Activated CD4-positive, alpha-beta memory T cell treated with anti-CD3 and anti-CD28 coated beads, Interleukin-2, amount 10 ng/mL, durations not matched to agents 7 days and 5 days (primary cell): ENCODE data around the gene PHEX. TPM values are rescaled to one million over a fixed set of nuclear protein-coding genes. Genes with fewer than 3 reads are reported as not detected.
A peak's percentile ranks its signal among the peaks of the same experiment; 100 is the strongest.

Experiments used
- CTCF ChIA-PET: fragments of 350-600 bp; sonication (Branson Sonifier 250); formaldehyde crosslinking; loops from one replicate; lab custom pipeline; 2021; ENCODE audit warnings: antibody characterized with exemption, inconsistent platforms; lab: Charles Lee
- POLR2A ChIA-PET: fragments of 350-600 bp; sonication (Branson Sonifier 250); formaldehyde crosslinking; loops from one replicate; lab custom pipeline; 2021; ENCODE audit warnings: antibody characterized with exemption; lab: Charles Lee
- DNase-seq: peaks from one replicate; pipeline ENCODE4 v3.0.0-alpha.2; 2020
- H3K27ac Mint-ChIP-seq: one replicate; pipeline ENCODE4 v1.8.0; 2021; ENCODE audit warnings: mild to moderate bottlenecking, mixed read lengths
- H3K27me3 Mint-ChIP-seq: one replicate; pipeline ENCODE4 v1.8.0; 2021; ENCODE audit warnings: mixed read lengths
- H3K36me3 Mint-ChIP-seq: one replicate; pipeline ENCODE4 v1.8.0; 2021; ENCODE audit warnings: low read depth, mixed read lengths
- H3K4me1 Mint-ChIP-seq: one replicate; pipeline ENCODE4 v1.8.0; 2021; ENCODE audit warnings: mixed read lengths
- H3K4me3 Mint-ChIP-seq: one replicate; pipeline ENCODE4 v1.8.0; 2021; ENCODE audit warnings: mild to moderate bottlenecking, mixed read lengths
- H3K9me3 Mint-ChIP-seq: one replicate; pipeline ENCODE4 v1.8.0; 2021; ENCODE audit warnings: mixed read lengths
- total RNA-seq, 2 experiments: library from RNA; stranded (reverse); gene quantifications; one replicate each; pipeline ENCODE4 v1.2.3, GENCODE V29; 2021

The PHEX gene
- under 1 TPM; 0.10 to 0.23 TPM for total RNA-seq

DNA sequence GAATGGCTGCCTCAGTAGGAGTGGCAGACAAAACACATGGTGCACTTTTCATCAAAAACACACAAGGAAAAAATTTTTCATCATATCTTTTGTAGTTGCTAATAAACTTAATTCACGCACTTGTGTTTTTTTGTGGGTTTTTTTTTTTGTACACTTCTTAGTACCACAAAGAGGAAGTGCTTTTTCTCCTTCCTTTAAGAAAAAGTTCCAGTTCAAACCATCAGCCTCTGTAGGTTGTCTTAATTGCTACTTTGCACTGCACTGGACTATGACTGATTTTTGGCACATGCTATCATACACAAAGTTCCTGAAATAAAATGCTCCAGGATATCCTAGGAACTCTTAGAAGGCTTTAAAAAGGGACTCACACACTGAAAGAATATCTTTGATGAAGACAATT is at the start of gene PHEX:
PHEX (plus strand) TSS at position 242 of the 400 bp plus-strand sequence. CDS start 681 bp downstream, outside the sequence.
- no peaks in the 10 kb centered on the region for H3K36me3 Mint-ChIP-seq
- no peaks in the 10 kb centered on the region for H3K27me3 Mint-ChIP-seq
- no peaks in the 10 kb centered on the region for H3K9me3 Mint-ChIP-seq
- H3K4me1 Mint-ChIP-seq: peaks cover 3% of the 10 kb centered on the region
- H3K27ac Mint-ChIP-seq: no peak within 1 kb of the TSS
- CTCF ChIA-PET: no interaction called here
- POLR2A ChIA-PET: no interaction called here
- no peak within 1 kb of the TSS for H3K4me3 Mint-ChIP-seq
- no peak for DNase-seq

GRCh38 chrX:21985332-21985777 is 46.8 kb upstream of the PHEX start:
- CTCF ChIA-PET: interaction anchor here (0.6 to 4.5 kb wide), 20 partner anchors 9 to 763 kb away, joined by 3 to 52 read pairs (median 5); partner anchors contain the start of gene MBTPS2
- DNase-seq: peak; percentile 72
- Mint-ChIP-seq H3K4me3 (no peak overlapping the region), H3K9me3 (no peaks in the 10 kb centered on the region), H3K27ac (no peak overlapping the region), H3K27me3 (no peaks in the 10 kb centered on the region), H3K4me1 (peaks cover 11% of the 10 kb centered on the region), H3K36me3 (peaks cover 24% of the 10 kb centered on the region)
- POLR2A ChIA-PET: no interaction called here

- H3K27me3 Mint-ChIP-seq: no peaks in the 10 kb centered on the region
- ChIA-PET CTCF (interaction anchor here (1.8 to 1.9 kb wide), 2 partner anchors 149 to 211 kb away, joined by 7 to 29 read pairs; no protein-coding TSS in a partner anchor), POLR2A (no interaction called here)
- peaks cover 21% of the 10 kb centered on the region for H3K4me1 Mint-ChIP-seq
- H3K4me3 Mint-ChIP-seq: no peak overlapping the region
- H3K9me3 Mint-ChIP-seq: no peaks in the 10 kb centered on the region
- H3K36me3 Mint-ChIP-seq: peaks cover 31% of the 10 kb centered on the region
- H3K27ac Mint-ChIP-seq: no peak overlapping the region
- no peak for DNase-seq
These were observed 45.5 kb upstream of the PHEX start for GRCh38 chrX:21986596-21986995.

DNA sequence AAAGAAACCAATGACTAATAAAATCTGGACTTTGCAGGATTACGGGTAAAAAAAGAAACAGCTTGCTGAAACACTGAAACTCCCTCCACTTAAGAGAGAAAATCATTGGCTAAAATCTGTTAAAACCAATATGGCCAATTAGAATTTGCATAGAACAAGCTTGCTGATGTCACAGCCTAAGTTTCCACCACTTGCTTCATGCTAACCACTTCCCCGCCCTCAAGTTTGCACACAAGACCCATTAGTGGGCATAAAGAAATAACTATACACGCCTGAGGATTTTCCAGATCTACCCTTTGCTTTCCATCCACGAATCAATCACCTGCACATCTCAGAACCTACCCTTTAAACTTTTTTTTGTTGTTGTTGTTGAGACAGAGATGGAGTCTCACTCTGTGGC is 42.7 kb upstream of the PHEX start:
- H3K9me3 Mint-ChIP-seq: no peaks in the 10 kb centered on the region
- no peak for DNase-seq
- ChIA-PET POLR2A (no interaction called here), CTCF (no interaction called here)
- H3K36me3 Mint-ChIP-seq: peaks cover 42% of the 10 kb centered on the region
- peaks cover 23% of the 10 kb centered on the region for H3K4me1 Mint-ChIP-seq
- no peaks in the 10 kb centered on the region for H3K27me3 Mint-ChIP-seq
- no peak overlapping the region for H3K27ac Mint-ChIP-seq
- H3K4me3 Mint-ChIP-seq: no peak overlapping the region

DNA sequence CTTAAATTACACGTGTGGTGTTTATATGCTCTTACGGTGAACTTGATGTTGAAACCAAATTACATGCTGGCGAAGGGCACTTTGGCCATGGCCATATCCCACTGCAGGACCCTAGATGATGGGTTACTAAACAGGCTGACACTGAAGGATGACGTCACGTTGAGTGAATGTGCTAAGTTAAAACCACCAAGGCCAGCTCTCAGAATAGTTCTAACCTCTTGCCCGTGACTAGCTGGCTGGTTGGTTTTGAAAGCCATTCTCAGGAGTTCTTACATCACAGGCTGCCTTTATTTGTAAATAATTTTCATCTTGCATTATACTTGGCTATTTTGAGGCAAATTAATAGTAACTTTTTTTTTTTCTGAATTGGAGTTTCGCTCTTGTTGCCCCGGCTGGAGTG is 41.3 kb upstream of the PHEX start:
- Mint-ChIP-seq H3K36me3 (peaks cover 45% of the 10 kb centered on the region), H3K9me3 (no peaks in the 10 kb centered on the region), H3K4me3 (no peak overlapping the region), H3K27ac (no peak overlapping the region), H3K4me1 (peaks cover 22% of the 10 kb centered on the region), H3K27me3 (no peaks in the 10 kb centered on the region)
- CTCF ChIA-PET: no interaction called here
- DNase-seq: no peak
- POLR2A ChIA-PET: interaction anchor here (1.6 kb wide), 1 partner anchor 15 kb away, joined by 3 read pairs; no protein-coding TSS in a partner anchor

- peaks cover 28% of the 10 kb centered on the region for H3K4me1 Mint-ChIP-seq
- no peaks in the 10 kb centered on the region for H3K9me3 Mint-ChIP-seq
- H3K36me3 Mint-ChIP-seq: peaks cover 49% of the 10 kb centered on the region
- H3K27ac Mint-ChIP-seq: no peak overlapping the region
- POLR2A ChIA-PET: interaction anchor here (1.6 kb wide), 1 partner anchor 16 kb away, joined by 3 read pairs; no protein-coding TSS in a partner anchor
- H3K4me3 Mint-ChIP-seq: no peak overlapping the region
- no peaks in the 10 kb centered on the region for H3K27me3 Mint-ChIP-seq
- no peak for DNase-seq
- CTCF ChIA-PET: no interaction called here
These were observed 40.6 kb upstream of the PHEX start for GRCh38 chrX:21991504-21991903.

DNA sequence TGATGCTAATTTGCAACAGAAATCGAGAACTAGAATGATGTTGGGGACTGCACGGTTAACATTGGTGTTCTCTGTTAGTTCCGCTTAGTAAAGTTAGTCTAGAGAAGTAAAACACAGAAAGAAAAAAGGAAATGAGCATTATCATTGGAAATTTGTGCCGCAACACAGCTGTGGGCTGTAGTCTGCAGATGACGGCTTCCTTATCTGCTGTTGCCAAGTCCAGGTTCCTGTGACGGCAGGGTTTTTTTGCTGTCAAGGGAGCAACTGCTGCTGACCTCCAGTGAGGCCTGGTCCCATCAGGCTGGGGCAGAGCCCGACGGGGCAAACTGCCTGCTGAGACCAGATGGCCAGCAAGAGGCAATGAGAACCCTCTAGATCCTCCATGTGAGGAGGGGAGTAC is 38.9 kb upstream of the PHEX start:
- POLR2A ChIA-PET: no interaction called here
- H3K27me3 Mint-ChIP-seq: no peaks in the 10 kb centered on the region
- no peak overlapping the region for H3K4me3 Mint-ChIP-seq
- CTCF ChIA-PET: no interaction called here
- H3K4me1 Mint-ChIP-seq: peaks cover 42% of the 10 kb centered on the region
- no peaks in the 10 kb centered on the region for H3K9me3 Mint-ChIP-seq
- peaks cover 60% of the 10 kb centered on the region for H3K36me3 Mint-ChIP-seq
- no peak for DNase-seq
- no peak overlapping the region for H3K27ac Mint-ChIP-seq

DNA sequence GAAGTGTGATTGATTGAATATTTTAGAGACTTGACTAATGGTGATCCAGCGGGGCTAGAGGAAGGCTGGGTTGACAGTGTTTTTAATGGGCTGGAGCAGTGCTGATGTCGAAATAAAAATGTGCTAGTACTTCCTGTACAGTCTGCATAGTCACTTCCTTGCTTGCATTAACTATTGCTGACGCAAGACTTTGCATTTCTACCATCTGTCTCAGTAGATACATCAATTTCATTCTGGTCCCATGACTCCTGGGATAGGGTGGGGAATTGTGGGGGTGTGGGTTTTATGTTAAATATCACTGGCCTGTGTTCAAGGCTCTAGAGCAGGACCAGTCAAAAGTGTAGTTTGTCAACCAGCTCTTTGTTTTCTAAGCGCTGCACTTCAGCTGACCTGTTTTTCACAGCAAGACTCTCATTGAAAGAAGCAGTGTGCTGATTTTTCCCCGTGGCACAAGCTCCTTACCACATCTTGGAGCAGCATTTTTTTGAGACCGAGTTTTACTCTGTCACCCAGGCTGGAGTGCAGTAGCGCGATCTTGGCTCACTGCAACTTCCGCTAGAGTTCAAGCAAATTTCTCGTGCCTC is 35.2 kb upstream of the PHEX start:
- ChIA-PET POLR2A (no interaction called here), CTCF (interaction anchor here (2.5 kb wide), 1 partner anchor 12 kb away, joined by 13 read pairs; no protein-coding TSS in a partner anchor)
- H3K9me3 Mint-ChIP-seq: no peaks in the 10 kb centered on the region
- peaks cover 44% of the 10 kb centered on the region for H3K36me3 Mint-ChIP-seq
- no peak overlapping the region for H3K4me3 Mint-ChIP-seq
- H3K27me3 Mint-ChIP-seq: no peaks in the 10 kb centered on the region
- H3K27ac Mint-ChIP-seq: peak overlapping the region; percentile 77
- H3K4me1 Mint-ChIP-seq: peaks cover 23% of the 10 kb centered on the region
- no peak for DNase-seq

GRCh38 chrX:21998037-21998436 is 34.1 kb upstream of the PHEX start:
- no peaks in the 10 kb centered on the region for H3K27me3 Mint-ChIP-seq
- H3K36me3 Mint-ChIP-seq: peaks cover 45% of the 10 kb centered on the region
- H3K9me3 Mint-ChIP-seq: no peaks in the 10 kb centered on the region
- POLR2A ChIA-PET: no interaction called here
- no peak overlapping the region for H3K4me3 Mint-ChIP-seq
- CTCF ChIA-PET: no interaction called here
- DNase-seq: no peak
- peak overlapping the region; percentile 16 for H3K27ac Mint-ChIP-seq
- peaks cover 23% of the 10 kb centered on the region for H3K4me1 Mint-ChIP-seq

GRCh38 chrX:22004866-22005265 is 27.3 kb upstream of the PHEX start:
- Mint-ChIP-seq H3K27me3 (no peaks in the 10 kb centered on the region), H3K27ac (no peak overlapping the region), H3K9me3 (no peaks in the 10 kb centered on the region), H3K4me3 (no peak overlapping the region), H3K4me1 (no peaks in the 10 kb centered on the region), H3K36me3 (peaks cover 37% of the 10 kb centered on the region)
- POLR2A ChIA-PET: no interaction called here
- CTCF ChIA-PET: interaction anchor here (1.7 kb wide), 1 partner anchor 20 kb away, joined by 8 read pairs; no protein-coding TSS in a partner anchor
- no peak for DNase-seq

DNA sequence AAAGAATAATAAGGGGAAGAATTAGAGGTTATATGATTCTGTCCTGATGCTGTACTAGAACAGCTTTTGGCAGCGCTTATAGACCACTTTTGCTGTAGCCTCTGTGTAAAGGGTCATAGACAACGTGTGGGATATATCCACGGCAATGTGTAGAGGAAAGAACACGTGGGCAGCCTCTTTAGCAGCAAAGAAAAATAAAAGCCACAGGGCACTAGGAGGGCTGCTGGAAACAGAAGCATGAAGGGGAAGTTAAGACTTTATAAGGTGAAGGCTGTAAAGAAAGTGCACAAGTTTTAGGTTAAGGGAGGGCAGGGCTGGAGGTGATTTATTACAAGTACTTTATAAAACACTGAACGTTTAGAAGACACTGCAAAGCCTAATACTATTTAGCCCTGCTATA is 20.1 kb upstream of the PHEX start:
- Mint-ChIP-seq H3K4me3 (no peak overlapping the region), H3K36me3 (no peaks in the 10 kb centered on the region), H3K27ac (no peak overlapping the region), H3K4me1 (no peaks in the 10 kb centered on the region), H3K9me3 (no peaks in the 10 kb centered on the region), H3K27me3 (no peaks in the 10 kb centered on the region)
- CTCF ChIA-PET: no interaction called here
- DNase-seq: no peak
- POLR2A ChIA-PET: no interaction called here

GRCh38 chrX:22012931-22013330 is 19.2 kb upstream of the PHEX start:
- Mint-ChIP-seq H3K27ac (no peak overlapping the region), H3K27me3 (no peaks in the 10 kb centered on the region), H3K4me3 (no peak overlapping the region), H3K4me1 (no peaks in the 10 kb centered on the region), H3K9me3 (no peaks in the 10 kb centered on the region), H3K36me3 (no peaks in the 10 kb centered on the region)
- POLR2A ChIA-PET: no interaction called here
- DNase-seq: no peak
- CTCF ChIA-PET: no interaction called here

GRCh38 chrX:22015139-22015750 is 16.9 kb upstream of the PHEX start:
- H3K27me3 Mint-ChIP-seq: no peaks in the 10 kb centered on the region
- H3K9me3 Mint-ChIP-seq: no peaks in the 10 kb centered on the region
- no peak overlapping the region for H3K4me3 Mint-ChIP-seq
- H3K36me3 Mint-ChIP-seq: no peaks in the 10 kb centered on the region
- no peaks in the 10 kb centered on the region for H3K4me1 Mint-ChIP-seq
- no peak overlapping the region for H3K27ac Mint-ChIP-seq
- POLR2A ChIA-PET: no interaction called here
- no peak for DNase-seq
- CTCF ChIA-PET: no interaction called here
